GM12865 (cell line): ENCODE results near the gene GNB1L.

Experiments
- DNase-seq: peaks from one replicate; pipeline ENCODE4 v3.0.0; 2010; ENCODE audit warnings: low read depth
- H3K4me3 ChIP-seq: 2 replicates; pipeline ENCODE4 v1.5.1; 2011; ENCODE audit warnings: mild to moderate bottlenecking, low read depth, low read length, control low read depth
- CTCF ChIP-seq: IDR thresholded peaks from 2 replicates; pipeline ENCODE4 v1.5.1; 2011; ENCODE audit warnings: low read length, control low read depth, low read depth, inconsistent platforms; ENCODE audit not compliant: insufficient read depth; ENCODE audit errors: missing control alignments

The GNB1L gene

GRCh38 chr22:19831016-19831415 lies 23.7 kb downstream of the GNB1L start:
- H3K4me3 ChIP-seq = no peak overlapping the region
- DNase-seq = no peak
- TF ChIP-seq CTCF = no peak

- no peak overlapping the region for H3K4me3 ChIP-seq
- no peak for DNase-seq
- no peak for TF ChIP-seq CTCF
These were observed 26.7 kb downstream of the GNB1L start for GRCh38 chr22:19828035-19828401.

GRCh38 chr22:19827341-19828034 lies 27.2 kb downstream of the GNB1L start:
- no peak for TF ChIP-seq CTCF
- DNase-seq = no peak
- no peak overlapping the region for H3K4me3 ChIP-seq

GRCh38 chr22:19826619-19826950 lies 28.1 kb downstream of the GNB1L start:
- H3K4me3 ChIP-seq = no peak overlapping the region
- no peak for TF ChIP-seq CTCF
- no peak for DNase-seq

- no peak overlapping the region for H3K4me3 ChIP-seq
- no peak for TF ChIP-seq CTCF
- no peak for DNase-seq
These were observed 28.6 kb downstream of the GNB1L start for GRCh38 chr22:19825904-19826618.

GRCh38 chr22:19824926-19825339 lies 29.7 kb downstream of the GNB1L start:
- H3K4me3 ChIP-seq = no peak overlapping the region
- TF ChIP-seq CTCF = no peak
- DNase-seq = no peak
